ENCODE measurements around the gene PRAMEF14.
"Not testable (repeated sequence)": the region's sequence is repeated elsewhere in the genome, so short reads cannot be mapped to it uniquely, and the experiment has no call there.

DNA sequence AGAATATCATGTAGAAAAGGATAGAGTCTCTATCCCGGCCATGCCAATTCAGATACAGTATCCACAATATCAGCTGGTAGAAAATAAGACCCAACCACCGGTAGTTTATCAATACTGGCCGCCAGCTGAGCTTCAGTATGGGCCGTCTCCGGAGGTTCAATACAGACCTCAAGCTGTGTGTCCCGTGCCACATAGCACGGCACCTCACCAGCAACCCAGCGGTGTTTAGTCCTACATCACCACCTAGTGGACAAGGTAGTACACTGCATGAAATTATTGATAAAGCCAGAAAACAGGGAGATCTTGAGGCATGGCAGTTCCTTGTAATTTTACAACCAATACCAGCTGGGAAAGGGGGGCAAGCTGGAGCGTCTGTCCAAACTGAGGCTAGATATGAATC, 7.5 kb upstream of the PRAMEF14 start:
- TF ChIP-seq, protein P1, sequence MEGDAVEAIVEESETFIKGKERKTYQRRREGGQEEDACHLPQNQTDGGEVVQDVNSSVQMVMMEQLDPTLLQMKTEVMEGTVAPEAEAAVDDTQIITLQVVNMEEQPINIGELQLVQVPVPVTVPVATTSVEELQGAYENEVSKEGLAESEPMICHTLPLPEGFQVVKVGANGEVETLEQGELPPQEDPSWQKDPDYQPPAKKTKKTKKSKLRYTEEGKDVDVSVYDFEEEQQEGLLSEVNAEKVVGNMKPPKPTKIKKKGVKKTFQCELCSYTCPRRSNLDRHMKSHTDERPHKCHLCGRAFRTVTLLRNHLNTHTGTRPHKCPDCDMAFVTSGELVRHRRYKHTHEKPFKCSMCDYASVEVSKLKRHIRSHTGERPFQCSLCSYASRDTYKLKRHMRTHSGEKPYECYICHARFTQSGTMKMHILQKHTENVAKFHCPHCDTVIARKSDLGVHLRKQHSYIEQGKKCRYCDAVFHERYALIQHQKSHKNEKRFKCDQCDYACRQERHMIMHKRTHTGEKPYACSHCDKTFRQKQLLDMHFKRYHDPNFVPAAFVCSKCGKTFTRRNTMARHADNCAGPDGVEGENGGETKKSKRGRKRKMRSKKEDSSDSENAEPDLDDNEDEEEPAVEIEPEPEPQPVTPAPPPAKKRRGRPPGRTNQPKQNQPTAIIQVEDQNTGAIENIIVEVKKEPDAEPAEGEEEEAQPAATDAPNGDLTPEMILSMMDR (IDR thresholded peaks at IDR 0.05; ENCODE audit: poor library complexity, severe bottlenecking) = not testable (repeated sequence)
- TF ChIP-seq RAD21 (conservative IDR thresholded peaks at IDR 0.05) = not testable (repeated sequence)

All from neural cell (in vitro differentiated cells).